ENCODE results near the gene PRPF4.

Gene PRPF4

GRCh38 chr9:113298924-113299770 lies 23.7 kb downstream of the PRPF4 start:
- TF ChIP-seq SPI1 (IDR thresholded peaks at IDR 0.05; ENCODE audit: borderline replicate concordance, low read depth) (no peak), GABPA (IDR thresholded peaks at IDR 0.05; ENCODE audit: low read depth) (no peak), REST (IDR thresholded peaks at IDR 0.05; ENCODE audit: insufficient replicate concordance, low read depth) (no peak), CTCF (IDR thresholded peaks at IDR 0.05; ENCODE audit: insufficient read depth, low read length) (no peak), POLR2AphosphoS5 (IDR thresholded peaks at IDR 0.05; ENCODE audit: low read depth) (no peak)
- no peak overlapping the region for H3K27ac ChIP-seq (replicated peaks)

GRCh38 chr9:113299800-113300292 lies 24.4 kb downstream of the PRPF4 start:
- Histone ChIP-seq H3K4me3 (replicated peaks; ENCODE audit: insufficient read depth, low read length) (no peak overlapping the region), H3K27me3 (ENCODE audit: insufficient read depth, poor library complexity, severe bottlenecking) (no peaks in the 10 kb centered on the region), H3K27ac (replicated peaks) (no peak overlapping the region)
- peak in 1 of 2 experiments; percentile 83 for DNase-seq (ENCODE audit: low read depth in 1 of 2, low spot score in 1 of 2)
- TF ChIP-seq SPI1 (IDR thresholded peaks at IDR 0.05; ENCODE audit: borderline replicate concordance, low read depth) (0 out of 2 replicates have a peak, but pooled peaks have one; percentile 46), POLR2AphosphoS5 (IDR thresholded peaks at IDR 0.05; ENCODE audit: low read depth) (0 out of 2 replicates have a peak, but pooled peaks have one; percentile 35), GABPA (IDR thresholded peaks at IDR 0.05; ENCODE audit: low read depth) (no peak)

More at GRCh38 chr9:113298924-113299770, 23.7 kb downstream of the PRPF4 start:
- Histone ChIP-seq H3K27me3 (ENCODE audit: insufficient read depth, poor library complexity, severe bottlenecking) (no peaks in the 10 kb centered on the region), H3K4me3 (replicated peaks; ENCODE audit: insufficient read depth, low read length) (no peak overlapping the region)
- no peak for DNase-seq (ENCODE audit: low read depth in 1 of 2, low spot score in 1 of 2)

GRCh38 chr9:113301548-113301947 lies 26.1 kb downstream of the PRPF4 start:
- TF ChIP-seq GABPA (IDR thresholded peaks at IDR 0.05; ENCODE audit: low read depth), result no peak
- TF ChIP-seq POLR2AphosphoS5 (IDR thresholded peaks at IDR 0.05; ENCODE audit: low read depth), result no peak
- no peak for TF ChIP-seq REST (IDR thresholded peaks at IDR 0.05; ENCODE audit: insufficient replicate concordance, low read depth)
- TF ChIP-seq SPI1 (IDR thresholded peaks at IDR 0.05; ENCODE audit: borderline replicate concordance, low read depth), result no peak
- TF ChIP-seq CTCF (IDR thresholded peaks at IDR 0.05; ENCODE audit: insufficient read depth, low read length), result no peak
- Histone ChIP-seq H3K27me3 (ENCODE audit: insufficient read depth, poor library complexity, severe bottlenecking) (no peaks in the 10 kb centered on the region), H3K4me3 (replicated peaks; ENCODE audit: insufficient read depth, low read length) (no peak overlapping the region), H3K27ac (replicated peaks) (no peak overlapping the region)
- DNase-seq (ENCODE audit: low read depth in 1 of 2, low spot score in 1 of 2), result no peak

- Histone ChIP-seq H3K4me3 (replicated peaks; ENCODE audit: insufficient read depth, low read length) (no peak within 1 kb of the TSS), H3K27me3 (ENCODE audit: insufficient read depth, poor library complexity, severe bottlenecking) (no peaks in the 10 kb centered on the region), H3K27ac (replicated peaks) (no peak within 1 kb of the TSS)
- DNase-seq (ENCODE audit: low read depth in 1 of 2, low spot score in 1 of 2), result no peak
- no peak for TF ChIP-seq SPI1 (IDR thresholded peaks at IDR 0.05; ENCODE audit: borderline replicate concordance, low read depth)
- TF ChIP-seq GABPA (IDR thresholded peaks at IDR 0.05; ENCODE audit: low read depth), result no peak
- TF ChIP-seq CTCF (IDR thresholded peaks at IDR 0.05; ENCODE audit: insufficient read depth, low read length), result no peak
- no peak for TF ChIP-seq POLR2AphosphoS5 (IDR thresholded peaks at IDR 0.05; ENCODE audit: low read depth)
- TF ChIP-seq REST (IDR thresholded peaks at IDR 0.05; ENCODE audit: insufficient replicate concordance, low read depth), result no peak
These were observed 27.4 kb downstream of the PRPF4 start, which contains the start of gene RNF183 for GRCh38 chr9:113302792-113303418. Gene RNF183, minus strand, starts transcription at chr9:113303376. Its CDS starts 5,192 bp downstream, at chr9:113298184.

Measured in HL-60 (cell line).